HepG2 (cell line): ENCODE measurements around the gene LANCL2. TPM values are rescaled to one million over a fixed set of nuclear protein-coding genes. Genes with fewer than 3 reads are reported as not detected.

Source experiments
- CEBPZ ChIP-seq: IDR thresholded peaks from 2 replicates; pipeline ENCODE4 v1.6.1; 2012; ENCODE audit warnings: low read length, improper control_type of control experiment
- DMTF1 ChIP-seq: sonication (generic); formaldehyde crosslinking; IDR thresholded peaks from 2 replicates; pipeline ENCODE4 v1.4.0; 2020; ENCODE audit warnings: mild to moderate bottlenecking, missing genetic modification reagents
- EEA1 ChIP-seq: sonication (generic); formaldehyde crosslinking; IDR thresholded peaks from 2 replicates; pipeline ENCODE4 v1.5.1; 2020; ENCODE audit warnings: mild to moderate bottlenecking, missing genetic modification reagents, borderline replicate concordance
- GMEB2 ChIP-seq: IDR thresholded peaks from 2 replicates; pipeline ENCODE4 v1.6.1; 2016; ENCODE audit warnings: missing biosample characterization, missing genetic modification reagents, low read depth
- HNF1B ChIP-seq: sonication (generic); formaldehyde crosslinking; IDR thresholded peaks from 2 replicates; pipeline ENCODE4 v1.5.1; 2020; ENCODE audit warnings: mild to moderate bottlenecking, moderate library complexity, missing genetic modification reagents
- KLF16 ChIP-seq, 2 experiments: sonication (generic) in 1 of 2; formaldehyde crosslinking in 1 of 2; IDR thresholded peaks; 2 replicates each; pipeline versions ENCODE4 v1.6.1 to v1.8.0; 2016 to 2023; ENCODE audit warnings: missing genetic modification reagents in 2 of 2, missing compliant biosample characterization in 1 of 2
- SMAD9 ChIP-seq: sonication (generic); formaldehyde crosslinking; IDR thresholded peaks from 2 replicates; pipeline ENCODE4 v1.5.1; 2020; ENCODE audit warnings: mild to moderate bottlenecking, missing genetic modification reagents
- ZBTB7B ChIP-seq: sonication (generic); formaldehyde crosslinking; IDR thresholded peaks from 2 replicates; pipeline ENCODE4 v1.4.0; 2020; ENCODE audit warnings: missing genetic modification reagents
- ZFP1 ChIP-seq: IDR thresholded peaks from 2 replicates; pipeline ENCODE4 v1.6.1; 2016
- ZNF281 ChIP-seq: sonication (generic); formaldehyde crosslinking; IDR thresholded peaks from 2 replicates; pipeline ENCODE4 v1.4.0; 2020; ENCODE audit warnings: missing genetic modification reagents, borderline replicate concordance
- ZNF34 ChIP-seq: sonication (generic); formaldehyde crosslinking; IDR thresholded peaks from 2 replicates; pipeline ENCODE4 v1.4.0; 2020; ENCODE audit warnings: mild to moderate bottlenecking, missing genetic modification reagents, borderline replicate concordance
- ZNF616 ChIP-seq: sonication (generic); formaldehyde crosslinking; IDR thresholded peaks from 2 replicates; pipeline ENCODE4 v1.5.0; 2020; ENCODE audit warnings: low read depth, mild to moderate bottlenecking, missing genetic modification reagents
- ZNF704 ChIP-seq: sonication (generic); formaldehyde crosslinking; IDR thresholded peaks from 2 replicates; pipeline ENCODE4 v1.8.1; 2023; ENCODE audit warnings: mild to moderate bottlenecking, inconsistent platforms, moderate library complexity, missing genetic modification reagents, borderline replicate concordance
- polyA plus RNA-seq, 8 experiments: library from polyadenylated mRNA; depleted of rRNA in 3 of 8; stranded (reverse) in 7 of 8; unstranded in 1 of 8; fragments of >200 nt; fragmentation: Illumina TruSeq in 4 of 8; extraction: Trizol in 4 of 8; gene quantifications; 2 replicates each; pipeline versions ENCODE4 v1.2.1 to v1.2.3, GENCODE V29; 2011 to 2016; ENCODE audit warnings: low read depth in 4 of 8, missing spikeins in 1 of 8, mixed read lengths in 1 of 8; ENCODE audit not compliant: insufficient read depth in 1 of 8
- total RNA-seq, 5 experiments: library from RNA; depleted of rRNA; stranded (reverse); fragments of >200 nt; fragmentation: Illumina TruSeq; extraction: Trizol; gene quantifications; 2 replicates each; pipeline ENCODE4 v1.2.3, GENCODE V29; 2016; ENCODE audit warnings: low read depth in 1 of 5

Gene LANCL2
- total and polyA plus RNA-seq, 2 of the 13 experiments (the other 11 are each of a cell fraction or from before 2014, with no cell fraction given) = 10.0 to 13.8 TPM

- no peak for TF ChIP-seq CEBPZ
- TF ChIP-seq KLF16 (CRISPR knock-in tag; IDR thresholded peaks at IDR 0.05) = no peak
- no peak for TF ChIP-seq ZNF704 (CRISPR knock-in tag)
- no peak for TF ChIP-seq DMTF1 (CRISPR knock-in tag)
- TF ChIP-seq ZFP1 (CRISPR knock-in tag) = no peak
- TF ChIP-seq ZNF281 = no peak
- no peak for TF ChIP-seq ZNF616 (CRISPR knock-in tag)
- TF ChIP-seq GMEB2 (CRISPR knock-in tag) = no peak
- TF ChIP-seq ZNF34 (CRISPR knock-in tag) = no peak
- TF ChIP-seq ZBTB7B = no peak
- TF ChIP-seq SMAD9 (CRISPR knock-in tag) = no peak
- no peak for TF ChIP-seq HNF1B
- no peak for TF ChIP-seq EEA1 (CRISPR knock-in tag)
Measured at GRCh38 chr7:55335151-55335550, 30.0 kb upstream of the LANCL2 start (continued).
